IMR-90 (cell line): Measurements from ENCODE around the gene NNAT. TPM values are rescaled to one million over a fixed set of nuclear protein-coding genes. Genes with fewer than 3 reads are reported as not detected.

Source experiments
- ATAC-seq: fragments of 200-7000 bp; cut with Tn5 transposase; 2 replicates; pipeline ENCODE4 v1.9.1; 2020; ENCODE audit warnings: low read depth, mild to moderate bottlenecking, moderate library complexity
- BruUV-seq: library from RNA; stranded (reverse); fragments of 400-500 nt; replicated peaks from 2 replicates; lab custom pipeline; 2021; lab: Mats Ljungman, UMichigan
- CTCF ChIA-PET: fragments of 300-600 bp; formaldehyde crosslinking; extraction: SDS; loops from one replicate; lab custom pipeline; 2021; ENCODE audit warnings: antibody characterized with exemption; lab: Yijun Ruan, JAX
- POLR2A ChIA-PET: fragments of 300-600 bp; sonication (Branson Sonifier 250); formaldehyde crosslinking; loops from one replicate; lab custom pipeline; 2022; ENCODE audit warnings: antibody characterized with exemption; ENCODE audit not compliant: unreplicated experiment; lab: Charles Lee
- DNase-seq: peaks from one replicate; pipeline ENCODE4 v3.0.0; 2013
- H2AFZ ChIP-seq: replicated peaks from 2 replicates; pipeline ENCODE3; 2013; ENCODE audit warnings: low read length, mild to moderate bottlenecking; ENCODE audit not compliant: poor library complexity
- H2AK5ac ChIP-seq: 2 replicates; pipeline ENCODE4 v1.6.1; 2013; ENCODE audit warnings: low read depth, low read length, inconsistent platforms
- H2AK9ac ChIP-seq: replicated peaks from 2 replicates; pipeline ENCODE3; 2013; ENCODE audit warnings: mild to moderate bottlenecking, low read depth, low read length, moderate library complexity; ENCODE audit not compliant: poor library complexity
- H2BK120ac ChIP-seq: 2 replicates; pipeline ENCODE4 v1.6.1; 2013; ENCODE audit warnings: low read depth, low read length, inconsistent platforms
- H2BK15ac ChIP-seq: 3 replicates; pipeline ENCODE4 v1.6.1; 2013; ENCODE audit warnings: low read depth, low read length, inconsistent platforms
- H2BK20ac ChIP-seq: 2 replicates; pipeline ENCODE4 v1.6.1; 2013; ENCODE audit warnings: low read depth, mild to moderate bottlenecking, inconsistent platforms, low read length, moderate library complexity
- H2BK5ac ChIP-seq: 2 replicates; pipeline ENCODE4 v1.6.1; 2013; ENCODE audit warnings: mild to moderate bottlenecking, low read depth, low read length, inconsistent platforms; ENCODE audit not compliant: poor library complexity, severe bottlenecking
- H3K14ac ChIP-seq: replicated peaks from 2 replicates; pipeline ENCODE4 v1.6.1; 2013; ENCODE audit warnings: low read depth, low read length, inconsistent platforms
- H3K18ac ChIP-seq: 2 replicates; pipeline ENCODE4 v1.6.1; 2013; ENCODE audit warnings: low read depth, low read length, control low read depth
- H3K23ac ChIP-seq: 2 replicates; pipeline ENCODE4 v1.6.1; 2013; ENCODE audit warnings: low read depth, low read length, inconsistent platforms
- H3K27ac ChIP-seq: 2 replicates; pipeline ENCODE4 v1.5.1; 2013; ENCODE audit warnings: mild to moderate bottlenecking, control low read depth, low read length; ENCODE audit not compliant: insufficient read depth
- H3K27me3 ChIP-seq: 2 replicates; pipeline ENCODE4 v1.6.1; 2013; ENCODE audit warnings: low read length; ENCODE audit not compliant: control insufficient read depth, insufficient read depth
- H3K36me3 ChIP-seq: 2 replicates; pipeline ENCODE4 v1.6.1; 2013; ENCODE audit warnings: low read length, mixed read lengths; ENCODE audit not compliant: control insufficient read depth, insufficient read depth
- H3K4ac ChIP-seq: 2 replicates; pipeline ENCODE4 v1.6.1; 2013; ENCODE audit warnings: low read depth, low read length, inconsistent platforms
- H3K4me1 ChIP-seq: 2 replicates; pipeline ENCODE4 v1.6.1; 2013; ENCODE audit warnings: low read length, mixed read lengths; ENCODE audit not compliant: control insufficient read depth, insufficient read depth
- H3K4me2 ChIP-seq: 2 replicates; pipeline ENCODE4 v1.6.1; 2013; ENCODE audit warnings: low read depth, mild to moderate bottlenecking, control low read depth, low read length, moderate library complexity
- H3K4me3 ChIP-seq: 2 replicates; pipeline ENCODE4 v1.5.1; 2013; ENCODE audit warnings: low read depth, mild to moderate bottlenecking, control low read depth, low read length, moderate library complexity; ENCODE audit not compliant: insufficient read depth
- H3K56ac ChIP-seq: 2 replicates; pipeline ENCODE4 v1.6.1; 2013; ENCODE audit warnings: low read length, inconsistent platforms; ENCODE audit not compliant: insufficient read depth; ENCODE audit errors: extremely low read depth
- H3K79me1 ChIP-seq, 2 experiments: 2 replicates each; pipeline ENCODE4 v1.6.1; 2013; ENCODE audit warnings: low read length in 2 of 2, inconsistent platforms in 1 of 2, low read depth in 1 of 2
- H3K9ac ChIP-seq: 2 replicates; pipeline ENCODE4 v1.6.1; 2013; ENCODE audit warnings: low read depth, low read length, control low read depth
- H3K9me1 ChIP-seq: 2 replicates; pipeline ENCODE4 v1.6.1; 2013; ENCODE audit warnings: low read length, inconsistent platforms; ENCODE audit not compliant: insufficient read depth
- H3K9me3 ChIP-seq: 2 replicates; pipeline ENCODE4 v1.6.1; 2013; ENCODE audit warnings: low read length; ENCODE audit not compliant: control insufficient read depth, insufficient read depth
- H4K20me1 ChIP-seq: 2 replicates; pipeline ENCODE4 v1.6.1; 2013; ENCODE audit warnings: low read length, inconsistent platforms; ENCODE audit not compliant: insufficient read depth
- H4K5ac ChIP-seq: 2 replicates; pipeline ENCODE4 v1.6.1; 2013; ENCODE audit warnings: mild to moderate bottlenecking, low read depth, low read length, control low read depth
- H4K8ac ChIP-seq, 2 experiments: 2 replicates each; pipeline ENCODE4 v1.6.1; 2013; ENCODE audit warnings: low read depth in 2 of 2, low read length in 2 of 2, control low read depth in 1 of 2, inconsistent platforms in 1 of 2
- H4K91ac ChIP-seq: 2 replicates; pipeline ENCODE4 v1.6.1; 2013; ENCODE audit warnings: low read depth, low read length, inconsistent platforms; ENCODE audit not compliant: insufficient read depth
- CHD1 ChIP-seq: IDR thresholded peaks from 2 replicates; pipeline ENCODE4 v1.6.1; 2012; ENCODE audit warnings: low read depth, low read length, improper control_type of control experiment
- CTCF ChIP-seq: conservative IDR thresholded peaks from 2 replicates; pipeline ENCODE4 v1.5.1; 2012; ENCODE audit warnings: mild to moderate bottlenecking, low read depth, low read length, improper control_type of control experiment
- MAZ ChIP-seq: IDR thresholded peaks from 2 replicates; pipeline ENCODE4 v1.6.1; 2012; ENCODE audit warnings: low read depth, mild to moderate bottlenecking, low read length, improper control_type of control experiment, moderate library complexity, borderline replicate concordance
- MXI1 ChIP-seq: IDR thresholded peaks from 2 replicates; pipeline ENCODE4 v1.6.1; 2012; ENCODE audit warnings: low read depth, mild to moderate bottlenecking, low read length, moderate library complexity, borderline replicate concordance
- RAD21 ChIP-seq: IDR thresholded peaks from 2 replicates; pipeline ENCODE4 v1.6.1; 2012; ENCODE audit warnings: low read length, improper control_type of control experiment
- RFX5 ChIP-seq: IDR thresholded peaks from 2 replicates; pipeline ENCODE4 v1.8.0; 2012; ENCODE audit warnings: low read depth, mild to moderate bottlenecking, low read length, moderate library complexity
- USF2 ChIP-seq: fragments of 150-350 bp; IDR thresholded peaks from 2 replicates; pipeline ENCODE4 v1.6.1; 2017; ENCODE audit warnings: mild to moderate bottlenecking, antibody characterized with exemption, low read length, low read depth
- WGBS, 2 experiments: methylation state at CpG; one replicate each; pipeline versions ENCODE4 v1.1.5 to v1.1.7; 2013; ENCODE audit warnings: missing lambda C conversion rate in 2 of 2; ENCODE audit not compliant: insufficient read length in 1 of 2; ENCODE audit errors: extremely low coverage in 2 of 2; 5-methylcytosine and 5-hydroxymethylcytosine counted together
- dilution Hi-C: fragments of 300-500 bp; cut with HindIII; formaldehyde crosslinking; loops from one replicate; pipeline ENCODE4 v1.14.3; 2018; ENCODE audit warnings: low sequenced_read_pairs; ENCODE audit not compliant: unreplicated experiment
- in situ Hi-C: fragments of 300-500 bp; cut with MboI; formaldehyde crosslinking; loops from 3 replicates; pipeline ENCODE4 v1.14.3; 2019; ENCODE audit warnings: low sequenced_read_pairs, inconsistent platforms, mixed read lengths
- intact Hi-C: fragments of 100-400 bp; cut with micrococcal nuclease; formaldehyde crosslinking; loops from 2 replicates; pipeline ENCODE4 v1.10.0; 2022
- polyA plus RNA-seq, 3 experiments: library from polyadenylated mRNA; depleted of rRNA; stranded (reverse); fragments of >200 nt; gene quantifications; 2 replicates each; pipeline ENCODE4 v1.2.3, GENCODE V29; 2012; ENCODE audit warnings: low replicate concordance in 1 of 3
- total RNA-seq: library from RNA; depleted of rRNA; stranded (reverse); fragments of >200 nt; gene quantifications from 2 replicates; pipeline ENCODE4 v1.2.3, GENCODE V29; 2012

The NNAT gene
- total and polyA plus RNA-seq, 2 of the 4 experiments (the other 2 are of a cell fraction): 2.0 to 6.5 TPM

- Histone ChIP-seq H3K4me1 (peaks cover 11% of the 10 kb centered on the region), H3K36me3 (no peaks in the 10 kb centered on the region), H2BK120ac (0 out of 2 replicates have a peak overlapping the region, but pooled peaks have one; percentile 5), H3K27me3 (no peaks in the 10 kb centered on the region), H4K91ac (peak overlapping the region; percentile 87; the same call in 1 of the 2 replicates), H3K27ac (peak overlapping the region; percentile 87), H3K79me1 (peaks cover 18 to 49% of the 10 kb centered on the region in 2 experiments), H2AK5ac (peak overlapping the region; percentile 86), H3K9me3 (no peaks in the 10 kb centered on the region), H2AK9ac (peak overlapping the region; percentile 99), H3K4me3 (peak overlapping the region; percentile 80), H4K5ac (peak overlapping the region; percentile 88), H2BK5ac (peak overlapping the region; percentile 90), H4K8ac (peak overlapping the region; percentile 94 to 97), H2BK20ac (0 out of 2 replicates have a peak overlapping the region, but pooled peaks have one; percentile 3), H3K9ac (peak overlapping the region; percentile 92), H3K4me2 (peak overlapping the region; percentile 83), H3K23ac (no peak overlapping the region), H2BK15ac (peak overlapping the region; percentile 49; the same call in 2 of the 3 replicates), H3K18ac (no peak overlapping the region), H2AFZ (peak overlapping the region; percentile 96), H4K20me1 (peaks cover 33% of the 10 kb centered on the region), H3K9me1 (peaks cover 19% of the 10 kb centered on the region), H3K14ac (peak overlapping the region; percentile 76), H3K4ac (peak overlapping the region; percentile 69), H3K56ac (peak overlapping the region; percentile 99)
- dilution Hi-C loops (no loop called here), intact Hi-C loops (loop anchor here (5.0 kb wide), 1 partner anchor 121 kb away; no protein-coding TSS in a partner anchor), in situ Hi-C loops (loop anchor here (5.0 kb wide), 1 partner anchor 136 kb away; no protein-coding TSS in a partner anchor)
- no TSS peak for BruUV-seq
- WGBS, 2 experiments: 54% methylated on average over 4 of the region's 10 CpGs; no CpG with 5 or more reads in 1 of the 2 experiments
- ChIA-PET CTCF (no interaction called here), POLR2A (no interaction called here)
- DNase-seq (no peak), ATAC-seq (no peak)
- TF ChIP-seq CHD1: no peak
- no peak for TF ChIP-seq MXI1
- TF ChIP-seq USF2: no peak
- TF ChIP-seq CTCF: no peak
- TF ChIP-seq RAD21: no peak
- TF ChIP-seq RFX5: no peak
- no peak for TF ChIP-seq MAZ
These were observed 7.6 kb downstream of the NNAT start for GRCh38 chr20:37528446-37529213.
